Stimulated activated CD8-positive, alpha-beta memory T cell treated with anti-CD3 and anti-CD28 coated beads, Interleukin-15, amount 100 ng/mL, for 48 hours (primary cell): ENCODE data around the gene NRXN3.
"Not testable (repeated sequence)": the region's sequence is repeated elsewhere in the genome, so short reads cannot be mapped to it uniquely, and the experiment has no call there.

Experiments
- DNase-seq, 2 donors: peaks; one replicate each; pipeline ENCODE4 v3.0.0-alpha.2; 2020; ENCODE audit warnings: low read depth in 2 of 2

The NRXN3 gene

DNA sequence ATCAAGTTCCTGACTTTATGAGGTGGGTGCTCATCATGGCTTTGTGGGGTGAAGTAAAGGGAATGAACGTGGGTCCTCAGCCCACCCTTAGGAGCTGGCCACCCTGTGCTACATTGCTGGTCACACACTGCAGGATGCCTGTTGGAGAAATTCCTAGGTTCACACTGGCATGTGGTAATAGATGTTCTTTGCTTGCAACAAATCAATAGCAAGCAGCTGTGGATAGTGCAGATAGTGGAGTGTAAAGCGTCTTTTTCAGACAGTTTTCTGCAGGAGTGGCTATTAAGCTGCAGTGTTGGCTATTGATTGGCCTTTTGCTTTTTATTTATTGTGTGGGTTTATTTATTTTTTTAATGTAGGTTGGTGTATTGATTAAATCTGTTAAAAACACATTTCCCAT lies 822.7 kb downstream of the NRXN3 start:
- DNase-seq: no peak

DNA sequence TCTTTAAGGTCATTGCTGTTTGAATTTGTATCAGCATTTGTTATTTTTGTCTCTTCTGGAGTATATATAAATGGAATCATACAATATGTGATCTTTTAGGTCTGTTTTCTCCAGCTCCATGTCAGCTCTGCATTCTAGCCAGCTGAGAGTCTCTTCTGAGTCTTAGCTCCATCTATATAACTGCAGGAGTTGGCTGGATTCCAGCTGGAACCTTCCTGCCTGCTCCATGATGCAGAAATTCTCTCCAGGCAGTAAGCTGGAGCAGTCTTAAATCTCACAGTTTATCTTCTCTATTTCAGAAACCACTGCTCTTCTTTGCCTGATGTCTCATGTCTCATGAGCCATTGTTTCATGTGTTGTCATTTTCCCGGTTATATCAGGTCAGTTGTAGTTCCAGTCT lies 827.6 kb downstream of the NRXN3 start:
- no peak for DNase-seq

DNA sequence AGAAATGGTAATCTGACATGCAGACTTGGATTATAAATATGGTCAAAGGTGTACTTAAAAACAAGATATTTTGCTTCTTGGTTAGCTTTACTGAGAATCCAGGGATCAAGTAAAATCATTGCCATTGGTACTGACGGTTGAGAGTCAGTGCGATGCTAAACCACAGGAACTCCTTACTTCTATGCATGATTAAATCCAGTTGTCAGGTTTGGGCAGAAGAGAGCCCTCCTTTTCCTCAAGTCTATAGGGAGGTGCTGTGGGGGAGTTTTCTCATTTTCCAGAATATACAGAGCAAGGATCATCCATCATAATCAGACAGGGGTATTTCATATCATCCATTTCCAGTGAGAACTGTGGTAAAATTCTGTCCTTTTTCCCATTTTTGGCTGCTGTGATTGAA lies 839.1 kb downstream of the NRXN3 start:
- no peak for DNase-seq

DNA sequence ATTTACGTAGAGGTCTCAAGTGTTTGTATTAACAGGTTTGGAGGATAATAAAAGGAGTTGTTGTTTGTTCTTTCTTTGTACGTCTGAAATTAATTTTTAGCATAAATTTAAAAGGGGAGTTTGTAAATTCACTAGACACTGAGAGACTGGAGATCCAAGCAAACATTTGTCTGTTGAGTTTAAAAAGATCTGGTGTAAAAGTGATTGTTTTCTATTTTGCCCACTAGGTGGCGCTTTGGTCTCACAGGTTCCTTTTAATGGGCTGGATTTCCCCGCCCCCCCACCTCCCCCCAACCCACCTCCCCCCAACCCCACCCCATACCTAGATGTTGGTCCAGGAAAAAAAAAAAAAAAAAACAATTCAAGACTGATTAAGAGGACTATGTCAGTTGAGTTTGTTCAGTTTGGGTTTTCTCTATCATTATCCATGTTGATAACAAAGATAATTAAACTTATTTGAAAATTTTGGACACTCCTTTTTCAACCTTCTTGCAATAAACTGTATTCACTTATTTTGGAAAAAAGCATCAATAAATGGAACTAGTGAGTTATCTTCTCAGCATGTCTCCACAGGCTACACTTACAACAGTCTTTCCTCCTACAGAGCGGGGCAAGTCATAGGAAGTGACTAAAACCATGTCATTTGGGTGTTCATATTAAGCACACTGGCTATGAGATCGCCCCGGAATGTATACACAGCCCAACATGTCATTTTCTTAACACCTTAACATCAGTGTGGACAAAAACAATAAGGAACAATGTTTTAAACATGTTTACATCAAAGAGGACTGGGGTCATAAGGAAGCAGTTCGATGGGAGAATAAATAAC lies 841.1 kb downstream of the NRXN3 start:
- no peak for DNase-seq

DNA sequence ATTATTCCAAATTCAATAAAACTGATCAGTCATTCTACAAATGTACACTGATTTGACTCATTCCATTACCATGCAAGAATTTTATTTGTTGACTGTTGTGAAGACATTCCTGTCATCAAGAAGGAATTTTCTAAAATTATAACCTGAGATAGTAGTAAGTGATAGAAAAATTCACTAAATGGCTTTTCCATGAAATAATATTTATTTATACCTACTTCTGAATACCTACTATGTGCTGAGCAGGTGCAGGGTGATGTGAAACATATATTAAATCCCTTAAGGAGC lies 841.7 kb downstream of the NRXN3 start:
- no peak for DNase-seq

DNA sequence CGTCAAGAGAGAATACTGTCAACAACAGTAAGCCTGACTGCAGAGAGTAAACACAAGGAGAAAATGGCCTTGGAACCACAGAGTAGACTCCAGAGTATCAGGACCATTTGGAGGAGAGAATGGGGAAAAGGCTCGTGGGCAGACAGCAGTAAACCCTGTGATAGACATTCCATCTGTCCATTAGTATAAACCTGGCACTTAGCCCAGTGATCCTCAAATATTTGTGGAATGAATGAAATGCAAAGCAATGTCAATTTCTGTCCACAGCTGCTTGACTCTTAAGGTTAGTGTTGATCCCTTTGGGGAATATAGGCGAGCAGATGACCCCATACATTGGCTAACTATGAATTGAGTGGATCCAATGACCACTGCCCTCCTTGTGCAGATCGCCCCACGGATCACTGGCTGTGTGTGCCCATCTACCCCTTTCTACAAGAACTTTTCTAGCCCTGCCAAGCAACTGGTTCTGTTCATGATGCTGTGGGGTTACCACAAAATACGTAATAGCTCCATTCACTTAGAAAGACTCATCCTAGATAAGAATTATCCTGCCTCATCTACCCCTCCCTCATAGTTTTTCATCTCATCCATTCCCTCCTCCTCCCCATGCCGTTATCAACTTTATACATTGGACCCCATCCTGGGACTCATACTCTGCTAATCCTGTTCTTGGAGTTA lies 846.8 kb downstream of the NRXN3 start:
- DNase-seq: no peak

DNA sequence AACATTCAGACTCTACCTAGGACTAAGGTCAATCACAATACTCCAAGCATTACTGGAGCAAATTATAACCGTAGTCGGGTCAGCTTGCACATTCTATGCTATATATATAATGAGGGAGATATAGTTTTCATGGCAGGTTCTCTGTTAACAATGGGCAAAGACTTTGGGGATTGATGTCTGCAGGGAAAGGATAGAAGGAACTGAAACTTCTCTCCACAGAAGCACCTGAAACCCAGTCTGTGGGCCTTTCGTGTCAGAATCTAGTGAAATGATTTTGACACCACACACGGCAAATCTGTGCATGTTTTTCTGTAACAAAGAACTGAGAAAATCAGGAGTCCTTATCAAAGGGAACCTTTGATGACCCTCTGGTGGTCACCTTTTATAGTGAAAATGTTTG lies 847.4 kb downstream of the NRXN3 start:
- DNase-seq: no peak

DNA sequence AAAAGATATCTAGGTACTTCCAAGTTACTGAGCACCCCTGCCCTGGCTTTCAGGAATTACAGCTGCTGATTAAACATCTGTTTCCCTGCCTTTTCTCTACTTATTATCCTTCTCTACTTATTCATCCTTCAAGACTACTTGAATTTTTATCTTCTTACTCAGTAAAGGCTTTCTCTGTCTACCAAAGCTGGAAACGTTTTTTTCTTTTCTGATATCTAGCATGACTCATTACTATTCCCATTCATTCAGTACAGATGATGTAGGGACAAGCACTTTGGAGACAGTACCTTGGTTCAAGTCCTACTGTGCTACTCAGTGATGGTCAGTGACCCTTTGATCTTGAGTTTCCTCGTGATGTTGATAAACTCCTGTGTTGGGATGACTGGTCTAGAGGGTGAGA lies 848.7 kb downstream of the NRXN3 start:
- DNase-seq: no peak

DNA sequence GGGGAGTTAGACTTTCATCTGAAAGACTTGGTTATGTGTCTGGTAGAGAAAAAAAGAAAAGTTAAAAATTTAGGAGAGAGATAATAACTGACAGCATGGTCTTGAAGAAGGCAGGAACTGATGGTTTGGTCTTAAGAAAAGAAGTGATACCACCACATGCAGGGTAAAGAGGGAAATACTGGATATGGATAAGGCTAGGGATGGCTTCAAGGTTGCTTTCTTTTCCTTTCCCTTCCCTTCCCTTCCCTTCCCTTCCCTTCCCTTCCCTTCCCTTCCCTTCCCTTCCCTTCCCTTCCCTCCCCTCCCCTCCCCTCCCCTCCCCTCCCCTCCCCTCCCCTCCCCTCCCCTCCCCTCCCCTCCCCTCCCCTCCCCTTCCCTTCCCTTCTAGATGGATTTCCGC lies 849.7 kb downstream of the NRXN3 start:
- not testable (repeated sequence) for DNase-seq

DNA sequence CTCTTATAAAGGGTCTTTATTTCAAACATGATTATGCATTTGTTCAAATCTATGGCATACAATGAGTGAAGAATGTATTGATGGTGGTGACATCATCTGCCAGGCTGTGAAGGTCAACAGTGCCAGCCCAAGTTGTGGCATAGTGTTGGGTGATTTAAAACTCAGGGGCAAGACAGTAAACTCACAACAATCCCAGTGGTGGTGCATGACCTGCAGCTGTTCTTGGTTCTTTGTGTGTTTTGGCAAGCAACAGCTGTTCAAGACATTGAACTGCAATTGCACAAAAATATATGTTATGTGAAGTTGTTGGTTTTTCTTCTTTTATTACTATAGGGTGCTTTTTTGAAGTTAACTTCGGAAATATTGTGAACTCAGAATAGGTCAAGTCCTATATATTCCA lies 851.6 kb downstream of the NRXN3 start:
- no peak for DNase-seq

DNA sequence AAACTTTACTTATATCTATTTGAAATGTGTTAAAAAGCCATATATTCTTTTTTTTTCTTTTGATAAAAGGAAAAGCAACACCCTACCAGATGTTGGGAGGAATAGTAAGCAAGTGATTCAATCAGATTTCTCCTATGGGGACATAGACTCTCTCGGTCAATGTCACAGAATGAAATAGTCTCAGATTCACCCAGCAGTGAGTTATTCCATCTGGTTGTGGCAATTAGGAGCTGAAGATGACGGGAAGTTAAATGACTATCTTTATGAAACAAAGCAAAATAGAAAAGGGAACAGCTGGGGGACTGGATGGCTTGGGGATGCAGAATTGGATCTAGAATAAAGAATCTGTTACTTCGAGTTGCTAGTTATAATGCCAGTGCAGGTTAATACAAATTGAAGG lies 857.0 kb downstream of the NRXN3 start:
- DNase-seq: no peak

DNA sequence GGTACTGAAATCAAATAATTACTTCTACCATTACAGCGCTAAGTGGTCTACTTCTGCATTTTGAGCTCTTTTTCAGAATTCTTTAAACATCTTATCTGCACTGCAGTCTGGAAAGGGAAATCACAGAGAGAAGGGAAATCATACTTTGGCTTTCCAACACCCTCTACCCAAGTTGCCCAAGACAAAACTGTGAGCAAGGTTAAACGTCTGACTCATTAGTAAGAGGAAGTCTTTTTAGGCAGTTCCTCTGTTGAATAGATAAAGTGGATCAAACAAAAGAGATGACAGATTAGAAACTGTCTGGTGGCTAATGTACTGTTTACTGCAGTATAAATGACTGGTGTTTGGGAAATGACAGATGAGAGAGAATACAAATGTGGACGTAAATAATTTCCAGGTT lies 858.1 kb downstream of the NRXN3 start:
- no peak for DNase-seq

DNA sequence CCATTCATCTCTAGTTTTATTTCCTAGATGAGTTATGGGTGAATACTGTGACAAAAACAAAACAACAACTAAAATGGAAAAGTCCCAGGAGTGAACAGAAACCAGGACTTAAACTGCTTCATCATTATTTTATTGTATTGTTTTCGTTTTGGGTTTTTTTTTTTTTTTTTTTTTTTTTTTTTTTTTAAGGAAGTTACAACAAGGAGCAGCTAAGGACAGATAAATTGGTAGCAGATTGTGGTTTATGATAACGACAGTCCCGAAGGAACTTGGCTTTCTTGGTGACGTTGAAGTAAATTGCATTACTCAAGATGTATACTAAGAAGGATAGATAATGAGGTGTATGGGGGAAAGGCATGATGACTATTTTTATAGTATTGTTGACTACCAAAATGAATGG lies 866.3 kb downstream of the NRXN3 start:
- DNase-seq: no peak

DNA sequence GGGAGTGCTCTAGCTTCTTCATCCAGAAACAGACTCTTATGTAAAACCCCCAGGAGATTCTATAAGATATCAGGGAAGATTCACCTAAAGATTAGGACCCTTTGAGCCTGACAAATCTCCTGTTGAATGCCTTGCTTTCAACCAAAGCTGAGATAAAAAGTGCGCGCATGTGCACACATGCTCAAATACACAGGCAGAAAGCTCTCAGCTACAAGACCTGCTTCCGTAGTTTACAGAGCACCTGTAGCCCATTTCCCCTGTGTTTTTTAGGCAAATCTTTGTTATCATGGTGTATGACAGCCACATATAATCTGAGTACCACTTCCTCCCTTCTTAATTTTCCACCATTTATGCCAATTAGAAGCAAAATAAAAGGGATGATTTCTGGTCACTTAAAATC lies 866.9 kb downstream of the NRXN3 start:
- no peak for DNase-seq

DNA sequence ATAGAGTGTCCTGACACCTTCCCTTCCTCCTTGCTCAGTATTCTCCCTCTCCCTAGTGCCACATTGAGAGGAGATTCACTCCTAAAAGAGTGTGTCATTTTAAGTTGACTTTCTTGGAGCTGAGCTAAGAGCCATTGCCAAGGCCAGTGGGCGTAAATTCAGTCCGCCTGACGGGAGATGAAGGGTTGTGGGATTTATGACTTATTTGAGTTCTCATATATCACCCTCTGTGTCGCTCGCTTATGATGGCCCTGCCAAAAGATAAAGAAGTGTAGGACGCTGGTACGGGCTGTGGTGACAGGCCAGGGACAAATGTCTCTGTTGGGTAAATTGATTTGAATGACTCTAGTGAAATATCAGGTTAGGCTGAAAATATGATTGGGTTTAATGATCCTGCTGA lies 867.4 kb downstream of the NRXN3 start:
- no peak for DNase-seq

DNA sequence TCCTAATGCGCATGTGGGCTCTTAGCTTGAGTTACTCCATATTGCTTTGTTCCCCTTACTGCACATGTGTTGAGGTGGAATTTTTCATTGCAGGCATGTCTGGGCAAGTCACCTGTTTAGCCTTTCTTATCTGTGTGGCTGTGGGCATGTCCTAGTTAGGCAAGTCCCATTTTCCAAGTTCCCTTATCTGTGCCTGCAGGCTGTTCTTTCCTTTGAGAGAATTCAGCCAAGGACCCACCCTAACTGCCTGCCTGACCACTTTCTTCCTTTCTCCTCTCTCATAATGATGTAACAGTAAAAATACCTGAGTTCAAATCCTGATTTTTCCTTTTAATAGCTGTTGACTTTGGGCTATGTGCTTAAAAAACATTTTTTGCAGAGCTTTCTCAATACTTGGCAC lies 870.6 kb downstream of the NRXN3 start:
- no peak for DNase-seq

DNA sequence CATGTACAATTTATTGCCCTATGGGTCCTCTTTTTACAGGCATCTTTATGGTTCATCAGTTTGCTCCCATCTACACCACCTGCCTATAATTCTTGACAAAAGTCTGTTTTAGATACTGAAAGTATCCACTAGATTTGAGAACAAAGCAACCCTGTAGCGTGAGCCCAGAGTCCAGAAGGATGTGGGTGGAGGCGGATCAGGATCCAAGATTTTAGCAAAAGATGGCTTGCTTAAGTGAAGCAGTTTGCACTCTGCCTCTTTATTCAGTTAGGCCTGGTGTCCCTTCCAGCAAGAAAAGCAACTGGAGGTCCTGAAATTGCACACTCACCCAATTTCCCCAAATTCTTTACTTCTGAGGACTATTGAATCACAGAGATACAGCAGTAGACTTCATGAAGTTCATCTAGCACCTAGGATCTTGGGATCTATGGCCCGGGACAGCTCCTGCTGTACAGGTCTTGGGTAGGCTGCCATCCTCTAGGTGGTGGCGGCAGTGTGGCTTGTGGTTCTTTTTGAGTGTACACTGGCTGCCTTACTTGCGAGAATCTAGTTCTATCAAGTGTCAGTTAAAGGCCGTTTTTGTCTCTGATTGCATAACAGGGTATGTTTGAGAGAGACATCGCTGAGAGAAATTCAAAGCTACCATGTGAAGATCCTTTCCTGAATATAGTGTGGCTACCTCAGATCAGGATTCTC lies 873.2 kb downstream of the NRXN3 start:
- DNase-seq: no peak

DNA sequence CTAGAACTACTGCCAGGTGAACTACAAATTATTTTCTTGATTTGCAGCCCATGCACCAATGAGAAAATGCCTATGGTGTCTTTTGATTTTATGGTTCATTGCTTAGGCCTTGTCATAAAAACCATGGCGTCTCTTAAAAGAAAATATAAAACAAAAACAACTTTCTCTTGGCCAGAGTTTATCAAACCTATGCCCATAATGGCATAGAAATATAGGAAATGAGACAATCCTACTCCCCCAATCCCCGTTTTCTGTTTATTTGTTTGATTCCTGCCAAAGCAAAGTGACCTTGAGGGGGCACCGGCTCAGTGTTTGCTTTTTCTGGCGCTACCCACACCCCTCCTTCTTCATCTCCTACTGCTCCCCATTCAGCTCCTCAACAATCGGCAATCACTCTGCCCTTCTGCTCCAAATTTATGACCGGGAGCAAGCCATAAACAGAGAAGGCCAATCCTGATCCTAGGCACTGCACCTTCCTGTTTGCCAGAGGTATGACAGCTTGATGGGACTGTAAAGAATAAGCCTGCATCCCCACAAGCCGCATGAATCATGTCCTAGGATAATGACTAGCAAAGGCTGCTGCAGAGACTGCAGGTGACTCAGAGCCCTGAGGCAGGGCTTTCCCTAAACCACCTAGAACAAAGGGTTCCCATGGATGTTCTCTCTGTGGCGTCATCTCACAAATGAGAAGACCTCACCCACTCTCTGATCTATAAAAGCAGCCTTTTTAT lies 874.9 kb downstream of the NRXN3 start:
- DNase-seq: no peak

DNA sequence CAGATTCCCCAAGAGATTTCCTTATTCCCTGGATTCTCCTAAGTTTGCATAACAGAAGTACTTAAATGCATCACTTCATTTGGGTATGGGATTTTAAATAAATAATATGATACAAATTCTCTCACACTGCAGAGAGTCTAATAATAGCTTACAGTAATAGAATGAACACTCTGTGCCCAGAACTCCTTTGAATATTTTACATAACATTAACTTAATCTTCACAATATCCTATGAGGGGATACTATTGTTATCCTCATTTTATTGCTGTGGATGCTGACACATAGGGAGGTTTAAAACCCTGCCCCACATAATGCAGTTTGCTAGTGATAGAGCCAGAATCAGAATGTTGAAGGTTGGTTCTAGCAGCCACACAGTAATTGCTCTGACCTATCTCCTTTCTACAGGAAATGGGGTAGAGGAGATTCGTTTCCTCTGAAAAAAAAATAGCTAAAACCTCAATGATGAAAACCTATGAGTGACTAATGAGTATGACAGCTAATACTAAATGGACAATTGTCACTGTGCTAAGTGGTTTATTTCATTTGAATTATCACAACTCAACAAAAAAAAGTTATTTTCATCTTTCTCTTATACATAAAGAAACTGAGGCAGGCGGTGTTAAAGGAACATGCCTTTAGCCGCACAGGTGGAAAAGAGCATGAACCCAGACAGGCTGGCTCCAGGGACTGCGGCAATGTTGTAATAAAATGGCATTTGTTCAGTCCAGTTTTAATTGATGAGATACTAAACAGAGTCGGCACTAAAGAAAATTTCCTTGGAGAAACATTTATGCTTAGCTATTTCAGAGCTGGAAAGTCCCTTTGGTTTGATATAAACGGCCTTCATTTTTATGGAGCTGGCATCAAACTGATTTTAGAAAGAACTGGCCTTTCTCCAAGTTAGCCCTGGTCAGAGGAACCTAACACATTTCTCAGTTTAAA lies 880.9 kb downstream of the NRXN3 start:
- DNase-seq: no peak

DNA sequence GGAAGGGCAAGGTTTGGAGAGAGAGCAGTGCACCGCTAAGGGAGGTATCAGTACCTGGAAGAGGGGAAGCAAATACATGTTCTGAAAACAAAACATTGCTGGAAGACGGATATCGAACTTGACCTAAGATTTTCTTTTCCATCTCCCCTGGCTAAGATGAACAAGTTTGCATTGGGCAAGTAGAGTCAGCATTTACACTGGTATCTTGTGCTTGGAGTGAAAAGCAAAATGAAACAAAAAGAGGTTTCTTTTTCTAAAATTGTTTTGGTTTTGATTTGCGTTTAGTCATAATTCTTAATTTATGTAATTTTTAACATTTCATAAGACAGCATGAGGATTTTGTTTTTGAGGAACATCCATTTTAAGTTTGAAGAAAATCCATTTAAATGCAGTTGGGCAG lies 881.6 kb downstream of the NRXN3 start:
- no peak for DNase-seq

DNA sequence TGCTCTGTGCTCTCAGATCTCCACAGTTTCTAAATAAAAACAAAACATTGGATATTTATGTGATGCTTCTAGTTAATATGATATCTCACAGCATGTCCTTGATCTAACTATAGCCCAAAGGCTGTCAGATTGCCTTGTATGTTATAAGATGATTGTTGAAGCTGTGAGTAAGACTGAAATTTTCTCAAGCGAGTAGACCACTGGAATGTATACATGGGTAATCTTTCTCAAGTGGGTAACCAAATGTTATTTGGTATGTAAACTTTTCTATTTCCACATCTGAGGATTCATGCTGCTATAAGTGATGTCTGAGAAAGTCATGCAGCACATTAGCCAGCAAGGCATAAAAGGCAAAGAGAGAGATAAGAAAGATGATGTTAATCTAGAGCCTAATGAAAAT lies 886.7 kb downstream of the NRXN3 start:
- DNase-seq: no peak
